Fibroblast of lung (primary cell): ENCODE measurements around the gene SCRT2. TPM values are rescaled to one million over a fixed set of nuclear protein-coding genes. Genes with fewer than 3 reads are reported as not detected.

Source experiments
- DNase-seq, 2 donors: peaks; one replicate each; pipeline versions ENCODE4 v3.0.0 to v3.0.0-alpha.2; 2010; ENCODE audit warnings: low read depth in 2 of 2
- H2AFZ ChIP-seq: 2 replicates; pipeline ENCODE4 v1.5.1; 2012; ENCODE audit warnings: low read length, control low read depth, inconsistent platforms
- H3K27ac ChIP-seq: 2 replicates; pipeline ENCODE4 v1.5.1; 2011; ENCODE audit warnings: low read length, control low read depth; ENCODE audit not compliant: insufficient read depth
- H3K27me3 ChIP-seq: 2 replicates; pipeline ENCODE4 v1.5.1; 2011; ENCODE audit warnings: mild to moderate bottlenecking, low read length; ENCODE audit not compliant: control insufficient read depth, insufficient read depth
- H3K36me3 ChIP-seq: 2 replicates; pipeline ENCODE4 v1.5.1; 2011; ENCODE audit warnings: low read length; ENCODE audit not compliant: control insufficient read depth, insufficient read depth
- H3K4me1 ChIP-seq: 2 replicates; pipeline ENCODE4 v1.5.1; 2011; ENCODE audit warnings: low read length; ENCODE audit not compliant: control insufficient read depth, insufficient read depth; ENCODE audit errors: extremely low read depth
- H3K4me2 ChIP-seq: 2 replicates; pipeline ENCODE4 v1.5.1; 2011; ENCODE audit warnings: low read length, control low read depth; ENCODE audit not compliant: insufficient read depth; ENCODE audit errors: extremely low read depth
- H3K4me3 ChIP-seq, 4 experiments: fragments of 200-600 bp in 1 of 4; sonication (generic) in 1 of 4; replicated peaks in 1 of 4; 2 replicates each; pipeline ENCODE4 v1.5.1; 2011 to 2016; ENCODE audit warnings: low read length in 4 of 4, low read depth in 3 of 4, mild to moderate bottlenecking in 3 of 4, control low read depth in 2 of 4, inconsistent platforms in 1 of 4, mixed read lengths in 1 of 4; ENCODE audit not compliant: insufficient read depth in 1 of 4; ENCODE audit errors: control extremely low read depth in 1 of 4
- H3K79me2 ChIP-seq: 2 replicates; pipeline ENCODE4 v1.5.1; 2012; ENCODE audit warnings: mild to moderate bottlenecking, low read length, inconsistent platforms; ENCODE audit not compliant: control insufficient read depth, insufficient read depth
- H3K9ac ChIP-seq: 2 replicates; pipeline ENCODE4 v1.5.1; 2011; ENCODE audit warnings: mild to moderate bottlenecking, low read length, control low read depth; ENCODE audit not compliant: insufficient read depth
- H3K9me3 ChIP-seq: 2 replicates; pipeline ENCODE4 v1.5.1; 2012; ENCODE audit warnings: low read depth, low read length; ENCODE audit not compliant: control insufficient read depth, insufficient read depth
- H4K20me1 ChIP-seq: 2 replicates; pipeline ENCODE4 v1.5.1; 2011; ENCODE audit warnings: low read length; ENCODE audit not compliant: control insufficient read depth, insufficient read depth; ENCODE audit errors: extremely low read depth
- CTCF ChIP-seq, 2 donors: IDR thresholded peaks in 1 of 2; conservative IDR thresholded peaks in 1 of 2; 1 replicate in 1 of 2; 2 replicates in 1 of 2; pipeline ENCODE4 v1.5.1; 2011 to 2012; ENCODE audit warnings: low read length in 2 of 2, control low read depth in 1 of 2, inconsistent platforms in 1 of 2, low read depth in 1 of 2, mild to moderate bottlenecking in 1 of 2
- EZH2 ChIP-seq: IDR thresholded peaks from 2 replicates; pipeline ENCODE4 v1.5.1; 2012; ENCODE audit warnings: low read length, control low read depth, mild to moderate bottlenecking; ENCODE audit errors: missing control alignments
- polyA plus RNA-seq, 2 donors: library from polyadenylated mRNA; depleted of rRNA in 1 of 2; stranded (reverse) in 1 of 2; unstranded in 1 of 2; fragments of >200 nt; gene quantifications; 2 replicates each; pipeline ENCODE4 v1.2.1, GENCODE V29; 2011 to 2012; ENCODE audit warnings: missing spikeins in 1 of 2
- total RNA-seq: library from RNA; depleted of rRNA; stranded (reverse); fragments of >200 nt; gene quantifications from 2 replicates; pipeline ENCODE4 v1.2.1, GENCODE V29; 2014

The SCRT2 gene
- total and polyA plus RNA-seq, 2 donors (not counting 1 experiment from before 2014, with no cell fraction given), result not detected

GRCh38 chr20:692044-692443, 16.4 kb upstream of the SCRT2 start:
- Histone ChIP-seq H3K36me3 (no peaks in the 10 kb centered on the region), H3K79me2 (no peaks in the 10 kb centered on the region), H3K9ac (no peak overlapping the region), H3K27me3 (no peaks in the 10 kb centered on the region), H3K4me2 (no peak overlapping the region), H3K4me1 (no peaks in the 10 kb centered on the region), H3K4me3 (no peak overlapping the region), H3K9me3 (no peaks in the 10 kb centered on the region), H4K20me1 (no peaks in the 10 kb centered on the region), H2AFZ (no peak overlapping the region), H3K27ac (no peak overlapping the region)
- TF ChIP-seq CTCF (conservative IDR thresholded peaks at IDR 0.05 in 1 of 2, IDR thresholded peaks at IDR 0.05 in 1 of 2; ENCODE audit: low read depth in 1 of 2, low read length in 2 of 2), result no peak
- no peak for TF ChIP-seq EZH2
- no peak for DNase-seq

- Histone ChIP-seq H3K4me3 (no peak overlapping the region), H3K79me2 (no peaks in the 10 kb centered on the region), H3K9me3 (no peaks in the 10 kb centered on the region), H3K4me2 (no peak overlapping the region), H3K27me3 (no peaks in the 10 kb centered on the region), H3K27ac (no peak overlapping the region), H4K20me1 (no peaks in the 10 kb centered on the region), H3K36me3 (no peaks in the 10 kb centered on the region), H3K9ac (no peak overlapping the region), H3K4me1 (no peaks in the 10 kb centered on the region), H2AFZ (no peak overlapping the region)
- TF ChIP-seq EZH2 (no peak), CTCF (conservative IDR thresholded peaks at IDR 0.05 in 1 of 2, IDR thresholded peaks at IDR 0.05 in 1 of 2; ENCODE audit: low read depth in 1 of 2, low read length in 2 of 2) (no peak)
- no peak for DNase-seq
Measured at GRCh38 chr20:689947-690346, 14.3 kb upstream of the SCRT2 start.

GRCh38 chr20:689348-689747, 13.7 kb upstream of the SCRT2 start:
- no peak for DNase-seq
- no peaks in the 10 kb centered on the region for H3K27me3 ChIP-seq
- TF ChIP-seq EZH2 (no peak), CTCF (conservative IDR thresholded peaks at IDR 0.05 in 1 of 2, IDR thresholded peaks at IDR 0.05 in 1 of 2; ENCODE audit: low read depth in 1 of 2, low read length in 2 of 2) (no peak)

More at GRCh38 chr20:689348-689747, 13.7 kb upstream of the SCRT2 start:
- Histone ChIP-seq H3K79me2 (no peaks in the 10 kb centered on the region), H3K4me3 (no peak overlapping the region), H3K4me1 (no peaks in the 10 kb centered on the region), H4K20me1 (no peaks in the 10 kb centered on the region), H3K4me2 (no peak overlapping the region), H3K27ac (no peak overlapping the region), H3K36me3 (no peaks in the 10 kb centered on the region), H3K9me3 (no peaks in the 10 kb centered on the region), H3K9ac (no peak overlapping the region), H2AFZ (no peak overlapping the region)
